HCT116 (cell line): ENCODE results near the gene KRT83. TPM values are rescaled to one million over a fixed set of nuclear protein-coding genes. Genes with fewer than 3 reads are reported as not detected.

Source experiments
- ATAC-seq: fragments of 200-7000 bp; cut with Tn5 transposase; 2 replicates; pipeline ENCODE4 v1.9.1; 2020; ENCODE audit warnings: mild to moderate bottlenecking, moderate library complexity
- BruUV-seq: library from RNA; stranded (reverse); fragments of 400-500 nt; replicated peaks from 2 replicates; lab custom pipeline; 2021; lab: Mats Ljungman, UMichigan
- CTCF ChIA-PET: fragments of 300-600 bp; sonication (Branson Sonifier 250); formaldehyde crosslinking; loops from one replicate; lab custom pipeline; 2021; ENCODE audit warnings: antibody characterized with exemption; lab: Charles Lee
- POLR2A ChIA-PET: fragments of 300-600, 350-600 bp; sonication (Branson Sonifier 250); formaldehyde crosslinking; loops from one replicate; lab custom pipeline; 2021; ENCODE audit warnings: antibody characterized with exemption; lab: Charles Lee
- RAD21 ChIA-PET, 2 experiments: fragments of 300-600 bp; sonication (Branson Sonifier 250); formaldehyde crosslinking; loops; one replicate each; lab custom pipeline; 2023; ENCODE audit warnings: low total read pairs in 2 of 2; ENCODE audit not compliant: uncharacterized antibody in 2 of 2, unreplicated experiment in 2 of 2, low non-redundant PET in 1 of 2; lab: Charles Lee
- DNase-seq: peaks from one replicate; pipeline ENCODE4 v3.0.0-alpha.2; 2010; ENCODE audit warnings: low read depth, low spot score
- H2AFZ ChIP-seq: fragments of 200-600 bp; shearing (Covaris generic), sonication (generic); 2 replicates; pipeline ENCODE4 v1.6.1; 2017; ENCODE audit warnings: low read depth, mixed run types, mixed read lengths, antibody characterized with exemption, low read length; ENCODE audit not compliant: poor library complexity, severe bottlenecking
- H3K27ac ChIP-seq: 2 replicates; pipeline ENCODE4 v1.5.1; 2012; ENCODE audit warnings: low read depth, low read length
- H3K27me3 ChIP-seq: fragments of 200-600 bp; sonication (generic); 2 replicates; pipeline ENCODE4 v1.6.1; 2016; ENCODE audit warnings: mixed run types, low read length, mixed read lengths; ENCODE audit not compliant: insufficient read depth
- H3K36me3 ChIP-seq, 2 experiments: fragments of 200-500 bp in 1 of 2; fragments of 200-600 bp in 1 of 2; sonication (Bioruptor generic) in 1 of 2; sonication (generic) in 1 of 2; 2 replicates each; pipeline versions ENCODE4 v1.5.1 to v1.6.1; 2014 to 2016; ENCODE audit warnings: low read length in 2 of 2, inconsistent platforms in 1 of 2, mixed read lengths in 1 of 2, mixed run types in 1 of 2; ENCODE audit not compliant: insufficient read depth in 2 of 2, control insufficient read depth in 1 of 2
- H3K4me1 ChIP-seq, 2 experiments: fragments of 200-600 bp in 1 of 2; sonication (generic) in 1 of 2; 2 replicates each; pipeline versions ENCODE4 v1.5.1 to v1.6.1; 2012 to 2017; ENCODE audit warnings: low read length in 2 of 2, inconsistent platforms in 1 of 2, mild to moderate bottlenecking in 1 of 2, mixed read lengths in 1 of 2, mixed run types in 1 of 2, moderate library complexity in 1 of 2; ENCODE audit not compliant: insufficient read depth in 2 of 2, control insufficient read depth in 1 of 2
- H3K4me2 ChIP-seq: fragments of 200-600 bp; sonication (generic); 2 replicates; pipeline ENCODE4 v1.6.1; 2017; ENCODE audit warnings: mixed run types, low read length, mixed read lengths
- H3K4me3 ChIP-seq, 2 experiments: fragments of 200-600 bp in 1 of 2; sonication (generic) in 1 of 2; replicated peaks in 1 of 2; 2 replicates each; pipeline ENCODE4 v1.5.1; 2011 to 2016; ENCODE audit warnings: low read length in 2 of 2, control low read depth in 1 of 2, low read depth in 1 of 2, mild to moderate bottlenecking in 1 of 2, mixed read lengths in 1 of 2, mixed run types in 1 of 2
- H3K79me2 ChIP-seq: fragments of 200-600 bp; sonication (generic); 2 replicates; pipeline ENCODE4 v1.6.1; 2017; ENCODE audit warnings: mild to moderate bottlenecking, mixed run types, low read length, moderate library complexity, mixed read lengths; ENCODE audit not compliant: insufficient read depth
- H3K9ac ChIP-seq: fragments of 200-600 bp; sonication (generic); 2 replicates; pipeline ENCODE4 v1.6.1; 2016; ENCODE audit warnings: low read length, mixed read lengths
- H3K9me2 ChIP-seq: fragments of 200-600 bp; sonication (generic), shearing (Covaris generic); 2 replicates; pipeline ENCODE4 v1.6.1; 2017; ENCODE audit warnings: mixed run types, mild to moderate bottlenecking, moderate library complexity; ENCODE audit not compliant: insufficient read depth
- H3K9me3 ChIP-seq, 2 experiments: fragments of 200-500 bp in 1 of 2; fragments of 200-600 bp in 1 of 2; sonication (Bioruptor generic) in 1 of 2; sonication (generic) in 1 of 2; 2 replicates each; pipeline ENCODE4 v1.6.1; 2014 to 2017; ENCODE audit warnings: low read length in 2 of 2, mixed read lengths in 2 of 2, inconsistent platforms in 1 of 2, low read depth in 1 of 2, mild to moderate bottlenecking in 1 of 2, mixed run types in 1 of 2, moderate library complexity in 1 of 2; ENCODE audit not compliant: control insufficient read depth in 1 of 2, insufficient read depth in 1 of 2
- H4K20me1 ChIP-seq: fragments of 200-600 bp; sonication (generic), shearing (Covaris generic); 2 replicates; pipeline ENCODE4 v1.6.1; 2017; ENCODE audit warnings: mixed run types, mild to moderate bottlenecking, moderate library complexity; ENCODE audit not compliant: insufficient read depth
- CBX3 ChIP-seq: IDR thresholded peaks from 2 replicates; pipeline ENCODE4 v1.6.1; 2012; ENCODE audit warnings: low read depth
- CEBPB ChIP-seq: IDR thresholded peaks from 2 replicates; pipeline ENCODE4 v1.6.1; 2012; ENCODE audit warnings: low read depth
- ELF1 ChIP-seq: IDR thresholded peaks from 2 replicates; pipeline ENCODE4 v1.6.1; 2012; ENCODE audit warnings: low read depth, borderline replicate concordance
- EZH2 ChIP-seq: fragments of 200-600 bp; sonication (generic); IDR thresholded peaks from 2 replicates; pipeline ENCODE4 v1.6.1; 2017; ENCODE audit warnings: antibody characterized with exemption, mixed run types
- FOSL1 ChIP-seq: IDR thresholded peaks from 2 replicates; pipeline ENCODE4 v1.6.1; 2012; ENCODE audit warnings: low read depth
- JUND ChIP-seq: IDR thresholded peaks from 2 replicates; pipeline ENCODE4 v1.6.1; 2012
- POLR2A ChIP-seq: IDR thresholded peaks from 2 replicates; pipeline ENCODE4 v1.7.0; 2011; ENCODE audit warnings: borderline replicate concordance; ENCODE audit not compliant: insufficient read depth, insufficient read length; ENCODE audit errors: extremely low read depth
- RAD21 ChIP-seq: IDR thresholded peaks from 2 replicates; pipeline ENCODE4 v1.6.1; 2012; ENCODE audit warnings: low read depth, mild to moderate bottlenecking
- REST ChIP-seq: IDR thresholded peaks from 2 replicates; pipeline ENCODE4 v1.6.1; 2012; ENCODE audit warnings: low read depth
- SP1 ChIP-seq: IDR thresholded peaks from 2 replicates; pipeline ENCODE4 v1.6.1; 2012; ENCODE audit warnings: low read depth
- YY1 ChIP-seq: IDR thresholded peaks from 2 replicates; pipeline ENCODE4 v1.6.1; 2011; ENCODE audit warnings: low read length, low read depth, moderate library complexity, mild to moderate bottlenecking; ENCODE audit not compliant: insufficient replicate concordance; ENCODE audit errors: extremely low read depth
- ZBTB33 ChIP-seq: IDR thresholded peaks from 2 replicates; pipeline ENCODE4 v1.6.1; 2011; ENCODE audit warnings: mild to moderate bottlenecking, low read length, moderate library complexity; ENCODE audit not compliant: insufficient replicate concordance; ENCODE audit errors: extremely low read depth
- intact Hi-C: fragments of 100-400 bp; cut with micrococcal nuclease; formaldehyde crosslinking; loops from 2 replicates; pipeline ENCODE4 v1.10.0; 2022
- total RNA-seq: library from RNA; stranded (reverse); gene quantifications from one replicate; pipeline ENCODE4 v1.2.1, GENCODE V29; 2021; ENCODE audit not compliant: unreplicated experiment

The KRT83 gene
- total RNA-seq, 1 experiment from 2014 or later = not detected

GRCh38 chr12:52293926-52294325, 27.3 kb downstream of the KRT83 start:
- CTCF ChIA-PET = interaction anchor here (0.8 to 2.5 kb wide), 2 partner anchors 13 to 15 kb away, joined by 5 to 6 read pairs; no protein-coding TSS in a partner anchor
- no peak overlapping the region for H3K27ac ChIP-seq
- TF ChIP-seq EZH2 (no peak), REST (no peak), ELF1 (no peak), FOSL1 (no peak), CBX3 (no peak), JUND (no peak), POLR2A (no peak), RAD21 (no peak), CEBPB (no peak), YY1 (no peak), ZBTB33 (no peak), SP1 (no peak)
- TF ChIP-seq, all 23 proteins: peak for 0
- DNase-seq (no peak), ATAC-seq (no peak)
- Histone ChIP-seq H3K27me3 (no peaks in the 10 kb centered on the region), H3K4me2 (no peak overlapping the region), H3K9me2 (no peaks in the 10 kb centered on the region), H3K79me2 (no peaks in the 10 kb centered on the region), H2AFZ (no peak overlapping the region), H3K4me1 (peaks cover 0 to 15% of the 10 kb centered on the region in 2 experiments; a peak in 2 of 4 replicates), H4K20me1 (no peaks in the 10 kb centered on the region), H3K4me3 (no peak overlapping the region), H3K9me3 (no peaks in the 10 kb centered on the region), H3K9ac (no peak overlapping the region), H3K36me3 (no peaks in the 10 kb centered on the region)
- intact Hi-C loops = no loop called here
- ChIA-PET POLR2A (no interaction called here), RAD21 (no interaction called here)
- no TSS peak for BruUV-seq
